Suppressor macrophage (primary cell): ENCODE measurements around the gene CFAP61.
A peak's percentile ranks its signal among the peaks of the same experiment; 100 is the strongest.
"Not testable (repeated sequence)": the region's sequence is repeated elsewhere in the genome, so short reads cannot be mapped to it uniquely, and the experiment has no call there.

Experiments
- DNase-seq, 4 experiments: peaks; one replicate each; pipeline ENCODE4 v3.0.0-alpha.2; 2020 to 2022

The CFAP61 gene

GRCh38 chr20:20212675-20213096, 160.4 kb downstream of the CFAP61 start:
- DNase-seq, result no peak

- DNase-seq, result no peak
Observed at GRCh38 chr20:20213526-20214121, 161.3 kb downstream of the CFAP61 start.

- no peak for DNase-seq
Observed at GRCh38 chr20:20214757-20215275, 162.5 kb downstream of the CFAP61 start.

GRCh38 chr20:20215976-20216727, 163.8 kb downstream of the CFAP61 start:
- no peak for DNase-seq

GRCh38 chr20:20216941-20217340, 164.6 kb downstream of the CFAP61 start:
- no peak for DNase-seq

GRCh38 chr20:20217621-20218020, 165.3 kb downstream of the CFAP61 start:
- DNase-seq, result no peak

- DNase-seq, result not testable (repeated sequence)
Observed at GRCh38 chr20:20218106-20218505, 165.8 kb downstream of the CFAP61 start.

GRCh38 chr20:20219016-20219415, 166.7 kb downstream of the CFAP61 start:
- DNase-seq, result no peak

GRCh38 chr20:20220134-20220533, 167.8 kb downstream of the CFAP61 start:
- no peak for DNase-seq

- DNase-seq, result no peak
Observed at GRCh38 chr20:20223981-20224380, 171.6 kb downstream of the CFAP61 start.

GRCh38 chr20:20224806-20225205, 172.5 kb downstream of the CFAP61 start:
- no peak for DNase-seq

- no peak for DNase-seq
Observed at GRCh38 chr20:20225325-20226043, 173.2 kb downstream of the CFAP61 start.

- DNase-seq, result no peak
Observed at GRCh38 chr20:20226554-20226953, 174.2 kb downstream of the CFAP61 start.

GRCh38 chr20:20227013-20227571, 174.8 kb downstream of the CFAP61 start:
- no peak for DNase-seq

- DNase-seq, result no peak
Observed at GRCh38 chr20:20228351-20228750, 176.0 kb downstream of the CFAP61 start.

- DNase-seq, result peak in 2 of 4 experiments; percentile 21 to 28
Observed at GRCh38 chr20:20229595-20229994, 177.3 kb downstream of the CFAP61 start.

GRCh38 chr20:20230741-20231140, 178.4 kb downstream of the CFAP61 start:
- DNase-seq, result no peak

- no peak for DNase-seq
Observed at GRCh38 chr20:20231528-20232298, 179.4 kb downstream of the CFAP61 start.

- DNase-seq, result no peak
Observed at GRCh38 chr20:20233041-20233514, 180.7 kb downstream of the CFAP61 start.

- no peak for DNase-seq
Observed at GRCh38 chr20:20235681-20236080, 183.3 kb downstream of the CFAP61 start.

GRCh38 chr20:20237093-20237959, 185.0 kb downstream of the CFAP61 start:
- peak; percentile 60 to 79 (median 70) for DNase-seq
